HepG2 (cell line): ENCODE measurements around the gene SVOP. TPM values are rescaled to one million over a fixed set of nuclear protein-coding genes. Genes with fewer than 3 reads are reported as not detected.

ENCODE experiments used
- CENPBD1 ChIP-seq: sonication (generic); formaldehyde crosslinking; IDR thresholded peaks from 2 replicates; pipeline ENCODE4 v1.8.0; 2022; ENCODE audit warnings: missing genetic modification reagents, low read depth, mild to moderate bottlenecking, borderline replicate concordance
- E2F2 ChIP-seq: sonication (generic); formaldehyde crosslinking; IDR thresholded peaks from 2 replicates; pipeline ENCODE4 v1.4.0; 2020; ENCODE audit warnings: missing genetic modification reagents, borderline replicate concordance
- ELF1 ChIP-seq: sonication (generic); formaldehyde crosslinking; IDR thresholded peaks from 2 replicates; pipeline ENCODE4 v1.4.0; 2020; ENCODE audit warnings: missing genetic modification reagents
- FOXA1 ChIP-seq, 2 experiments: fragments of 450-650 bp in 1 of 2; sonication (generic) in 1 of 2; formaldehyde crosslinking in 1 of 2; IDR thresholded peaks; 2 replicates each; pipeline versions ENCODE4 v1.4.0 to v1.6.1; 2016 to 2020; ENCODE audit warnings: missing genetic modification reagents in 1 of 2
- GTF2F1 ChIP-seq: fragments of 150-350 bp; IDR thresholded peaks from 2 replicates; pipeline ENCODE4 v1.6.1; 2014; ENCODE audit warnings: low read length
- IKZF4 ChIP-seq: sonication (generic); formaldehyde crosslinking; IDR thresholded peaks from 2 replicates; pipeline ENCODE4 v1.5.1; 2020; ENCODE audit warnings: borderline replicate concordance, mild to moderate bottlenecking, low read depth, missing genetic modification reagents; ENCODE audit errors: not compliant biosample characterization
- KLF6 ChIP-seq: IDR thresholded peaks from 2 replicates; pipeline ENCODE4 v1.8.0; 2016; ENCODE audit warnings: missing biosample characterization, missing genetic modification reagents
- MXD3 ChIP-seq: IDR thresholded peaks from 2 replicates; pipeline ENCODE4 v1.6.1; 2016; ENCODE audit warnings: mild to moderate bottlenecking, missing biosample characterization, missing genetic modification reagents
- MXI1 ChIP-seq: IDR thresholded peaks from 3 replicates; pipeline ENCODE4 v1.6.1; 2012; ENCODE audit warnings: low read depth, low read length, inconsistent platforms, borderline replicate concordance
- MYC ChIP-seq: sonication (generic); formaldehyde crosslinking; IDR thresholded peaks from 2 replicates; pipeline ENCODE4 v1.9.0; 2021; ENCODE audit warnings: missing genetic modification reagents, borderline replicate concordance
- NONO ChIP-seq, 2 experiments: fragments of 450-650 bp in 1 of 2; sonication (generic) in 1 of 2; formaldehyde crosslinking in 1 of 2; IDR thresholded peaks in 1 of 2; conservative IDR thresholded peaks in 1 of 2; 2 replicates each; pipeline versions ENCODE4 v1.6.1 to v1.8.0; 2017 to 2022; ENCODE audit warnings: mild to moderate bottlenecking in 1 of 2, missing genetic modification reagents in 1 of 2, moderate library complexity in 1 of 2
- SMC3 ChIP-seq: IDR thresholded peaks from 2 replicates; pipeline ENCODE4 v1.6.1; 2011; ENCODE audit warnings: low read length, improper control_type of control experiment
- TBP ChIP-seq: sonication (generic); formaldehyde crosslinking; IDR thresholded peaks from 2 replicates; pipeline ENCODE4 v1.5.0; 2020; ENCODE audit warnings: missing genetic modification reagents
- TOE1 ChIP-seq: sonication (generic); formaldehyde crosslinking; IDR thresholded peaks from 2 replicates; pipeline ENCODE4 v1.4.0; 2020; ENCODE audit warnings: mild to moderate bottlenecking, missing genetic modification reagents
- ZNF468 ChIP-seq: sonication (generic); formaldehyde crosslinking; IDR thresholded peaks from 2 replicates; pipeline ENCODE4 v1.8.0; 2022; ENCODE audit warnings: mild to moderate bottlenecking, moderate library complexity, missing genetic modification reagents
- ZSCAN21 ChIP-seq: sonication (generic); formaldehyde crosslinking; IDR thresholded peaks from 2 replicates; pipeline ENCODE4 v1.8.0; 2022; ENCODE audit warnings: mild to moderate bottlenecking, missing genetic modification reagents, moderate library complexity, borderline replicate concordance
- polyA plus RNA-seq, 8 experiments: library from polyadenylated mRNA; depleted of rRNA in 3 of 8; stranded (reverse) in 7 of 8; unstranded in 1 of 8; fragments of >200 nt; fragmentation: Illumina TruSeq in 4 of 8; extraction: Trizol in 4 of 8; gene quantifications; 2 replicates each; pipeline versions ENCODE4 v1.2.1 to v1.2.3, GENCODE V29; 2011 to 2016; ENCODE audit warnings: low read depth in 4 of 8, missing spikeins in 1 of 8, mixed read lengths in 1 of 8; ENCODE audit not compliant: insufficient read depth in 1 of 8
- total RNA-seq, 5 experiments: library from RNA; depleted of rRNA; stranded (reverse); fragments of >200 nt; fragmentation: Illumina TruSeq; extraction: Trizol; gene quantifications; 2 replicates each; pipeline ENCODE4 v1.2.3, GENCODE V29; 2016; ENCODE audit warnings: low read depth in 1 of 5
- TF ChIP-seq, protein P1 (sequence below): sonication (generic); formaldehyde crosslinking; conservative IDR thresholded peaks from 2 replicates; pipeline ENCODE4 v1.5.0; 2020; ENCODE audit warnings: missing genetic modification reagents
- TF ChIP-seq, protein P2 (sequence below): sonication (generic); formaldehyde crosslinking; IDR thresholded peaks from 2 replicates; pipeline ENCODE4 v1.9.0; 2021; ENCODE audit warnings: missing genetic modification reagents, borderline replicate concordance
- TF ChIP-seq, protein P3 (sequence below): sonication (generic); formaldehyde crosslinking; IDR thresholded peaks from 2 replicates; pipeline ENCODE4 v1.4.0; 2020; ENCODE audit warnings: missing genetic modification reagents; ENCODE audit errors: not compliant biosample characterization
- TF ChIP-seq, protein P4 (sequence below): sonication (generic); formaldehyde crosslinking; IDR thresholded peaks from 2 replicates; pipeline ENCODE4 v1.8.1; 2023; ENCODE audit warnings: mild to moderate bottlenecking, missing genetic modification reagents
- TF ChIP-seq, protein P5 (sequence below): sonication (generic); formaldehyde crosslinking; IDR thresholded peaks from 2 replicates; pipeline ENCODE4 v1.8.1; 2023; ENCODE audit warnings: mild to moderate bottlenecking, inconsistent platforms, moderate library complexity, missing genetic modification reagents, borderline replicate concordance

Gene SVOP
- total and polyA plus RNA-seq, 2 of the 13 experiments (the other 11 are each of a cell fraction or from before 2014, with no cell fraction given): not detected

DNA sequence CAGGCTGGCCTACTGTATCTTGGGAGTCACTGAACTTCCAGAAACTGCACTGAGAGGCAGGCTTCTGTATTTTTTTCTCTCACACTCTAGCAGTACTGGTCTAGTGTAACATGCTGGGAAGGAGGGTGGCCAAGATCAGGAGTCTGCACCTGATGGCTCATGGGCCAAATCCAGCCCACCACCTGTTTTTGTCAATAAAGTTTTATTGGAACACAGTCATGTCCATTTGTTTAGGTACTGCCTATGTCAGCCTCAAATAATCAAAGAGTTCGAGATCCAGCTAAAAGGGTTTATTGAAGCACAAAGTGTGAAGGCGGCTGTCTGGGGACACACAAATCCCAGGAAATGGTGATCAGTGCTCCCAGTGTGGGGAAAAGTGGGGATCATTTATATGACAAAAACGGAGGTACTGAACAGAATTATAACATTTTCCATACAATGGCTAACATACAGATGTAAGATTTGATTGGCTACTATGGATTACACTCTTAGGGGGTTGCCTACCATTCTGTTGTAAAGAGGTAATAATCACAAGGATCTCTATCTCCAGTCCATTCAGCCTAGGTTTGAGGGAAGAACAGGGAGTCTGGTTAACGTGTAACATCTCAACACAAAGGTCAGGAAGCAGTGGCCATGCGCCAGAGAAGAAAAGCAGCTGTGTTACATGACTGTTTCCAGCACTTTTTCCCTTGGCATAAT lies 44.4 kb upstream of the SVOP start (continued):
- TF ChIP-seq, protein P1, sequence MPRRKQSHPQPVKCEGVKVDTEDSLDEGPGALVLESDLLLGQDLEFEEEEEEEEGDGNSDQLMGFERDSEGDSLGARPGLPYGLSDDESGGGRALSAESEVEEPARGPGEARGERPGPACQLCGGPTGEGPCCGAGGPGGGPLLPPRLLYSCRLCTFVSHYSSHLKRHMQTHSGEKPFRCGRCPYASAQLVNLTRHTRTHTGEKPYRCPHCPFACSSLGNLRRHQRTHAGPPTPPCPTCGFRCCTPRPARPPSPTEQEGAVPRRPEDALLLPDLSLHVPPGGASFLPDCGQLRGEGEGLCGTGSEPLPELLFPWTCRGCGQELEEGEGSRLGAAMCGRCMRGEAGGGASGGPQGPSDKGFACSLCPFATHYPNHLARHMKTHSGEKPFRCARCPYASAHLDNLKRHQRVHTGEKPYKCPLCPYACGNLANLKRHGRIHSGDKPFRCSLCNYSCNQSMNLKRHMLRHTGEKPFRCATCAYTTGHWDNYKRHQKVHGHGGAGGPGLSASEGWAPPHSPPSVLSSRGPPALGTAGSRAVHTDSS (CRISPR knock-in tag): no peak
- TF ChIP-seq IKZF4 (CRISPR knock-in tag): no peak
- no peak for TF ChIP-seq TBP (CRISPR knock-in tag)
- TF ChIP-seq MXD3 (CRISPR knock-in tag): no peak
- no peak for TF ChIP-seq E2F2 (CRISPR knock-in tag)
- peak; percentile 16; the same call in 1 of the 2 replicates for TF ChIP-seq ELF1
- no peak for TF ChIP-seq KLF6 (CRISPR knock-in tag)
- no peak for TF ChIP-seq CENPBD1 (CRISPR knock-in tag)
- no peak for TF ChIP-seq TOE1 (CRISPR knock-in tag)
- no peak for TF ChIP-seq NONO (IDR thresholded peaks at IDR 0.05)
- TF ChIP-seq NONO (CRISPR knock-in tag; conservative IDR thresholded peaks at IDR 0.05): no peak
- TF ChIP-seq, protein P2, sequence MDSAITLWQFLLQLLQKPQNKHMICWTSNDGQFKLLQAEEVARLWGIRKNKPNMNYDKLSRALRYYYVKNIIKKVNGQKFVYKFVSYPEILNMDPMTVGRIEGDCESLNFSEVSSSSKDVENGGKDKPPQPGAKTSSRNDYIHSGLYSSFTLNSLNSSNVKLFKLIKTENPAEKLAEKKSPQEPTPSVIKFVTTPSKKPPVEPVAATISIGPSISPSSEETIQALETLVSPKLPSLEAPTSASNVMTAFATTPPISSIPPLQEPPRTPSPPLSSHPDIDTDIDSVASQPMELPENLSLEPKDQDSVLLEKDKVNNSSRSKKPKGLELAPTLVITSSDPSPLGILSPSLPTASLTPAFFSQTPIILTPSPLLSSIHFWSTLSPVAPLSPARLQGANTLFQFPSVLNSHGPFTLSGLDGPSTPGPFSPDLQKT: no peak
- TF ChIP-seq, protein P3, sequence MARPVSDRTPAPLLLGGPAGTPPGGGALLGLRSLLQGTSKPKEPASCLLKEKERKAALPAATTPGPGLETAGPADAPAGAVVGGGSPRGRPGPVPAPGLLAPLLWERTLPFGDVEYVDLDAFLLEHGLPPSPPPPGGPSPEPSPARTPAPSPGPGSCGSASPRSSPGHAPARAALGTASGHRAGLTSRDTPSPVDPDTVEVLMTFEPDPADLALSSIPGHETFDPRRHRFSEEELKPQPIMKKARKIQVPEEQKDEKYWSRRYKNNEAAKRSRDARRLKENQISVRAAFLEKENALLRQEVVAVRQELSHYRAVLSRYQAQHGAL (CRISPR knock-in tag): no peak
- TF ChIP-seq, protein P4, sequence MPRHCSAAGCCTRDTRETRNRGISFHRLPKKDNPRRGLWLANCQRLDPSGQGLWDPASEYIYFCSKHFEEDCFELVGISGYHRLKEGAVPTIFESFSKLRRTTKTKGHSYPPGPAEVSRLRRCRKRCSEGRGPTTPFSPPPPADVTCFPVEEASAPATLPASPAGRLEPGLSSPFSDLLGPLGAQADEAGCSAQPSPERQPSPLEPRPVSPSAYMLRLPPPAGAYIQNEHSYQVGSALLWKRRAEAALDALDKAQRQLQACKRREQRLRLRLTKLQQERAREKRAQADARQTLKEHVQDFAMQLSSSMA: no peak
- no peak for TF ChIP-seq SMC3
- no peak for TF ChIP-seq ZSCAN21
- TF ChIP-seq GTF2F1: no peak
- TF ChIP-seq MXI1: peak; percentile 47; the same call in 1 of the 3 replicates
- TF ChIP-seq, protein P5, sequence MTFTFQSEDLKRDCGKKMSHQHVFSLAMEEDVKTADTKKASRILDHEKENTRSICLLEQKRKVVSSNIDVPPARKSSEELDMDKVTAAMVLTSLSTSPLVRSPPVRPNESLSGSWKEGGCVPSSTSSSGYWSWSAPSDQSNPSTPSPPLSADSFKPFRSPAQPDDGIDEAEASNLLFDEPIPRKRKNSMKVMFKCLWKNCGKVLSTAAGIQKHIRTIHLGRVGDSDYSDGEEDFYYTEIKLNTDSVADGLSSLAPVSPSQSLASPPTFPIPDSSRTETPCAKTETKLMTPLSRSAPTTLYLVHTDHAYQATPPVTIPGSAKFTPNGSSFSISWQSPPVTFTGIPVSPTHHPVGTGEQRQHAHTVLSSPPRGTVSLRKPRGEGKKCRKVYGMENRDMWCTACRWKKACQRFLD (CRISPR knock-in tag): no peak
- TF ChIP-seq ZNF468 (CRISPR knock-in tag): no peak
- no peak for TF ChIP-seq FOXA1 (IDR thresholded peaks at IDR 0.05)
- peak; percentile 42; the same call in 1 of the 2 replicates for TF ChIP-seq FOXA1 (CRISPR knock-in tag; IDR thresholded peaks at IDR 0.05)
- no peak; the same call in 1 of the 2 replicates for TF ChIP-seq MYC (CRISPR knock-in tag)
